Right cardiac atrium (tissue), 5 donors: ENCODE data around the gene RSKR. TPM values are rescaled to one million over a fixed set of nuclear protein-coding genes. Genes with fewer than 3 reads are reported as not detected.
A peak's percentile ranks its signal among the peaks of the same experiment; 100 is the strongest.
"Not testable (repeated sequence)": the region's sequence is repeated elsewhere in the genome, so short reads cannot be mapped to it uniquely, and the experiment has no call there.

Source experiments
- ATAC-seq, 2 donors: fragments of 200-7000 bp; cut with Tn5 transposase; one replicate each; pipeline versions ENCODE4 v1.8.0 to v1.9.1; 2020; ENCODE audit warnings: moderate library complexity in 2 of 2, mild to moderate bottlenecking in 1 of 2
- DNase-seq, 3 donors: peaks; one replicate each; pipeline ENCODE4 v3.0.0-alpha.2; 2020
- H3K27ac ChIP-seq: one replicate; pipeline ENCODE4 v1.5.1; 2013; ENCODE audit warnings: mild to moderate bottlenecking, low read length, control low read depth, moderate library complexity
- H3K27me3 ChIP-seq: one replicate; pipeline ENCODE4 v1.6.1; 2013; ENCODE audit not compliant: control insufficient read depth, insufficient read depth
- H3K4me1 ChIP-seq: one replicate; pipeline ENCODE4 v1.6.1; 2013; ENCODE audit warnings: low read length; ENCODE audit not compliant: control insufficient read depth, insufficient read depth
- H3K4me3 ChIP-seq: one replicate; pipeline ENCODE4 v1.5.1; 2013; ENCODE audit warnings: low read length, control low read depth
- H3K9me3 ChIP-seq: one replicate; pipeline ENCODE4 v1.6.1; 2013; ENCODE audit warnings: low read length; ENCODE audit not compliant: control insufficient read depth
- WGBS: extraction: QIAGEN DNeasy Blood & Tissue Kit; methylation state at CpG from one replicate; pipeline ENCODE4 v1.1.7; 2013; 5-methylcytosine and 5-hydroxymethylcytosine counted together
- intact Hi-C, 4 donors: fragments of 100-400 bp; cut with DNase I; formaldehyde crosslinking; loops; one replicate each; pipeline versions ENCODE4 v1.11.0 to v1.14.0; 2022 to 2023
- polyA plus RNA-seq: library from polyadenylated mRNA; stranded (reverse); fragments of 200-250 nt; gene quantifications from one replicate; pipeline ENCODE4 v1.2.3, GENCODE V29; 2013
- total RNA-seq, 4 donors: library from RNA; stranded (reverse); fragmentation: NEBNext Ultra II Directional; extraction: Animal tissue kit (Norgen Biotek cat#: 25700); gene quantifications; one replicate each; pipeline ENCODE4 v1.2.1, GENCODE V29; 2021
- donor health status: healthy with polysubstance abuse.
- donor health status: DM: no; HTN: yes; CAD: no.
- donor health status: DM: no; HTN: no; CAD: no.
- donor health status: DM: no; HTN: yes; CAD: no; lungs with severe emphysema.
- donor health status: DM: yes; HTN: yes; CAD: no.

The RSKR gene
- total and polyA plus RNA-seq, 5 donors = 2.9 to 4.7 (median 4.3) TPM

DNA sequence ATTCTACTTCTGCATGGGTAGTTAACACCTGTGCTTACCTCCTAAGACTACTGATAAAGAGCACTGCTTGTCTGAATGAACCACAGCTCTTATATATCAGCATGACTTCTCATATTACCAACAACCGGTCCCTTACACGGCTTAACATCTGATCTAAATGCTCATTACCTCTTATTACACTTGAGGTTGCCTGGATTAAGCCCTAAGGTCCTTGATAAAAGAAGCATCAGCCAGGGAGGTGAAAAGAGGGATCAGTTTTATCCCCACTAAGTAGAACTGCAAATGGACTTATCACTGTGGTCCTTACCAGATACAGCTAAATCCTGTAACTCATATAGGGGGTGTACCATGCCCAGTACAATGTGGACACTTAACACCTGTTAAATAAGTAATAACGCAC, 8.2 kb upstream of the RSKR start:
- Histone ChIP-seq H3K4me3 (no peak overlapping the region), H3K9me3 (no peaks in the 10 kb centered on the region), H3K4me1 (no peaks in the 10 kb centered on the region), H3K27ac (no peak overlapping the region), H3K27me3 (no peaks in the 10 kb centered on the region)
- no peak for DNase-seq
- no peak for ATAC-seq
- intact Hi-C loops = no loop called here
- WGBS = 95% methylated on average over 3 of the region's 3 CpGs

GRCh38 chr17:28620010-28620409, 6.0 kb upstream of the RSKR start:
- Histone ChIP-seq H3K9me3 (no peaks in the 10 kb centered on the region), H3K4me3 (no peak overlapping the region), H3K27ac (no peak overlapping the region), H3K27me3 (no peaks in the 10 kb centered on the region), H3K4me1 (no peaks in the 10 kb centered on the region)
- WGBS = 90% methylated on average over 2 of the region's 2 CpGs
- DNase-seq (no peak), ATAC-seq (no peak)
- intact Hi-C loops = no loop called here

DNA sequence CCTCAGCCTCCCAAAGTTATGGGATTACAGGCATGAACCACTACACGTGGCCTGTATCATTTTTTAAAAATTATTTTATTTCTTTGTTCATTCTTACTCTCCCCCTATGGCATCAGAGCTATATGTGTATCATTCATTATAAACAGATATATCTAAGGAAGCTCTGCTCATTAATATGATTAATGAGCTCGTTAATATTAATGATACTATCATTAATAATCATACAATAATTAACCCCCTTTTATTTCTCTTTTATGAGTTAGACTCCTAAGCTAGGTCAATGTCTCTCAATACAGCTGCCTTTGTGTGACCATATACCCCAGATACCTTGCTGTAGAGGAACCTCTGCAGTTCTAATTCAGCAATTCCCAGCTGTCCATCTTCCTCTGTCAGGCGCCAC, 4.5 kb upstream of the RSKR start:
- DNase-seq (no peak), ATAC-seq (no peak)
- H3K9me3 ChIP-seq = no peaks in the 10 kb centered on the region
- no peaks in the 10 kb centered on the region for H3K4me1 ChIP-seq
- intact Hi-C loops = loop anchor here in 1 of 4 donors (10.0 kb wide), 1 partner anchor 74 kb away; no protein-coding TSS in a partner anchor
- H3K27me3 ChIP-seq = no peaks in the 10 kb centered on the region
- H3K4me3 ChIP-seq = no peak overlapping the region
- H3K27ac ChIP-seq = no peak overlapping the region
- 92% methylated on average over 3 of the region's 3 CpGs for WGBS

GRCh38 chr17:28616281-28616680, 2.3 kb upstream of the RSKR start:
- Histone ChIP-seq H3K4me3 (no peak overlapping the region), H3K27ac (no peak overlapping the region), H3K9me3 (no peaks in the 10 kb centered on the region), H3K4me1 (no peaks in the 10 kb centered on the region), H3K27me3 (no peaks in the 10 kb centered on the region)
- ATAC-seq (no peak), DNase-seq (no peak)
- intact Hi-C loops = loop anchor here in 1 of 4 donors (10.0 kb wide), 1 partner anchor 71 kb away; no protein-coding TSS in a partner anchor
- 81% methylated on average over 7 of the region's 7 CpGs for WGBS

- ATAC-seq (no peak), DNase-seq (no peak)
- Histone ChIP-seq H3K27ac (no peak overlapping the region), H3K27me3 (no peaks in the 10 kb centered on the region), H3K9me3 (no peaks in the 10 kb centered on the region), H3K4me3 (no peak overlapping the region), H3K4me1 (no peaks in the 10 kb centered on the region)
- WGBS = 78% methylated on average over 4 of the region's 4 CpGs
- intact Hi-C loops = loop anchor here in 1 of 4 donors (10.0 kb wide), 1 partner anchor 71 kb away; no protein-coding TSS in a partner anchor
These were observed 1.4 kb upstream of the RSKR start for GRCh38 chr17:28615260-28615940.

- Histone ChIP-seq H3K4me3 (no peak overlapping the region), H3K4me1 (no peaks in the 10 kb centered on the region), H3K27me3 (no peaks in the 10 kb centered on the region), H3K27ac (no peak overlapping the region), H3K9me3 (no peaks in the 10 kb centered on the region)
- 76% methylated on average over 6 of the region's 6 CpGs for WGBS
- DNase-seq = no peak
- intact Hi-C loops = loop anchor here in 3 of 4 donors (5.0 to 10.0 kb wide), 4 partner anchors 61 to 116 kb away; partner anchors contain the start of gene UNC119 (in 1 of the 3)
- ATAC-seq = peak; percentile 46
These were observed 781 bp downstream of the RSKR start for GRCh38 chr17:28612936-28613872.

DNA sequence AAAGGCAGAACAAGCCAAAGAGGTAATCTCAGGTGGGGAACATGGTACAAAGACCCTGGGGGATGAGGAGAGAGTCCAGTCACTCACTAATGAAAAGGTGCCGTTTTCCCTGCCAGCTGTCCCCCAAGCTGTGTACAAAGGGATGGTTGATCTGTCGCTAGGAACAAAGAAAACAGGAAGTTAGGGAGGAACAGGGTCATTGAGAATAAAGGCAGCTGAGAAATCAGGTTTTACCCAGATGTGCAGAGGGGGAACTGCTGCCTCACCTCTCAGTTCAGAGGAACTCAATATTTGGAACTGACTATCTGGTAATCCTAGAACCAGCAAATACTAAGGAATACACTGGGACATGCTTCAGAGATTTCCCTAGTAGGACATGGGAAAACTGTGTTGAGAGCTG, 1.5 kb downstream of the RSKR start:
- Histone ChIP-seq H3K4me1 (no peaks in the 10 kb centered on the region), H3K4me3 (no peak overlapping the region), H3K27ac (no peak overlapping the region), H3K27me3 (no peaks in the 10 kb centered on the region), H3K9me3 (no peaks in the 10 kb centered on the region)
- intact Hi-C loops = loop anchor here in 3 of 4 donors (5.0 to 10.0 kb wide), 4 partner anchors 60 to 115 kb away; partner anchors contain the start of gene UNC119 (in 1 of the 3)
- DNase-seq (no peak), ATAC-seq (no peak)
- 49% methylated on average over 2 of the region's 2 CpGs for WGBS

- intact Hi-C loops = loop anchor here in 3 of 4 donors (5.0 to 10.0 kb wide), 4 partner anchors 58 to 113 kb away; partner anchors contain the start of gene UNC119 (in 1 of the 3)
- Histone ChIP-seq H3K4me3 (no peak overlapping the region), H3K4me1 (no peaks in the 10 kb centered on the region), H3K9me3 (no peaks in the 10 kb centered on the region), H3K27me3 (no peaks in the 10 kb centered on the region), H3K27ac (no peak overlapping the region)
- DNase-seq (no peak), ATAC-seq (no peak)
- WGBS = 83% methylated on average over 8 of the region's 8 CpGs
These were observed 3.6 kb downstream of the RSKR start for GRCh38 chr17:28610376-28610775.

GRCh38 chr17:28604031-28604430, 10.0 kb downstream of the RSKR start:
- WGBS = 93% methylated on average over 26 of the region's 31 CpGs
- H3K9me3 ChIP-seq, H3K27me3 ChIP-seq, H3K4me1 ChIP-seq, intact Hi-C loops, DNase-seq, H3K27ac ChIP-seq, ATAC-seq, H3K4me3 ChIP-seq: not testable (repeated sequence)

DNA sequence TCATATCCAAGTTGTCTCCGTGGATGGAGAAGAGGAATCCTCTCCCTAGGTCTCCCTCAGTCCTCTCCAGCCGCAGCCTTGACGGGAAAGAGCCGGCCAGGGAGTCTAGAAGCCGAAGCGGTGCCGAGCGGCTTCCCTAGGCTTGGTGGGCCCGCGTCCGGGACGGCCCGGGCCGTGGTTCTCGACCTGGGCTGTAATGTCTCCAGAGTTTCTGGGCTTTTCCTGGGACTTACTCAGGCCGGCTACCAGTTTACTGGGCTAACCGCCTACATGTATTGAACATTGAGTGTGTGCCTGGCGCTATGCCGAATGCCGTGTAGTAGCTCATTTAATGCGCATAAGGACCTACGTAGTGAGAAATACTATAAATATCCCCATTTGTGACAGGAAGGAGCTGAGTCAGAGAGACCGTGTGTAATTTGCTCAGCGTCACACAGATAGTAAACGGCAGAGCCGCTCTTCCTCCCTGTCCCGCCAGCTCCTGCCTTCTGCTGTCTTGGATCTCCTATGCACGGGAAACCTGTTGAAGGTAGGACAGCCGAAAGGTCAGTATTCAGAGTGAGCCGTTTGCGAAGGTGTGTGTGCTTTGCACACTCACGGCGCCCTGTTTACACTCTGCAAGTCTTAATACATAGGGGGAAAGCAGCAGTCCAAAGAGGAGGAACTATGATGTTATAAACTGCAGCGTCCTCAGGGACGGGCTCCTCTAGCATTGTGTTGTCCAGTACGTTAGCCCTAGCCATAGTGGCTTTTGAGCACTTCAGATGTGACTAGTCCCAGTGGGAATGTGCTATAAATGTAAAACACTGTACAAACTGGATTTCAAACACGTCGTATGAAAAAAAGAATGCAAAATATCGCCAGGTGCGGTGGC, 14.4 kb downstream of the RSKR start:
- Histone ChIP-seq H3K9me3 (no peaks in the 10 kb centered on the region), H3K27me3 (no peaks in the 10 kb centered on the region), H3K4me1 (no peaks in the 10 kb centered on the region), H3K4me3 (peak overlapping the region; percentile 81), H3K27ac (peak overlapping the region; percentile 95)
- 9% methylated on average over 40 of the region's 40 CpGs for WGBS
- peak; percentile 71 to 84 (median 78) for DNase-seq
- intact Hi-C loops = loop anchor here in 1 of 4 donors (5.0 kb wide), 1 partner anchor 52 kb away; no protein-coding TSS in a partner anchor
- peak; percentile 74 to 81 for ATAC-seq
